GM12875 (cell line): ENCODE measurements around the gene POGK.
"Not testable (repeated sequence)": the region's sequence is repeated elsewhere in the genome, so short reads cannot be mapped to it uniquely, and the experiment has no call there.

ENCODE experiments used
- H3K4me3 ChIP-seq: one replicate; pipeline ENCODE4 v1.5.1; 2011; ENCODE audit warnings: low read depth, low read length, control low read depth
- CTCF ChIP-seq: IDR thresholded peaks from 2 replicates; pipeline ENCODE4 v1.5.1; 2011; ENCODE audit warnings: low read depth, mild to moderate bottlenecking, control low read depth, inconsistent platforms, low read length, moderate library complexity, borderline replicate concordance; ENCODE audit not compliant: insufficient read depth

The POGK gene

GRCh38 chr1:166819974-166820373 lies 19.3 kb upstream of the POGK start:
- TF ChIP-seq CTCF, result no peak
- no peak overlapping the region for H3K4me3 ChIP-seq

- no peak overlapping the region for H3K4me3 ChIP-seq
- TF ChIP-seq CTCF, result peak; percentile 35; the same call in 1 of the 2 replicates
Observed at GRCh38 chr1:166822385-166822784, 16.9 kb upstream of the POGK start.

- TF ChIP-seq CTCF, result no peak
- no peak overlapping the region for H3K4me3 ChIP-seq
Observed at GRCh38 chr1:166827426-166827825, 11.8 kb upstream of the POGK start.

GRCh38 chr1:166829762-166830161 lies 9.5 kb upstream of the POGK start:
- H3K4me3 ChIP-seq, result not testable (repeated sequence)

GRCh38 chr1:166836733-166837132 lies 2.5 kb upstream of the POGK start:
- TF ChIP-seq CTCF, result no peak

GRCh38 chr1:166839600-166840308 lies 479 bp downstream of the POGK start:
- H3K4me3 ChIP-seq, result peak overlapping the region; percentile 59
- peak; percentile 1; the same call in 1 of the 2 replicates for TF ChIP-seq CTCF

More at GRCh38 chr1:166836733-166837132, 2.5 kb upstream of the POGK start:
- no peak overlapping the region for H3K4me3 ChIP-seq

- TF ChIP-seq CTCF, result no peak
- peak overlapping the region; percentile 59 for H3K4me3 ChIP-seq
Observed at GRCh38 chr1:166840309-166841274, 1.3 kb downstream of the POGK start.
